ENCODE results near the gene ROR1.

DNA sequence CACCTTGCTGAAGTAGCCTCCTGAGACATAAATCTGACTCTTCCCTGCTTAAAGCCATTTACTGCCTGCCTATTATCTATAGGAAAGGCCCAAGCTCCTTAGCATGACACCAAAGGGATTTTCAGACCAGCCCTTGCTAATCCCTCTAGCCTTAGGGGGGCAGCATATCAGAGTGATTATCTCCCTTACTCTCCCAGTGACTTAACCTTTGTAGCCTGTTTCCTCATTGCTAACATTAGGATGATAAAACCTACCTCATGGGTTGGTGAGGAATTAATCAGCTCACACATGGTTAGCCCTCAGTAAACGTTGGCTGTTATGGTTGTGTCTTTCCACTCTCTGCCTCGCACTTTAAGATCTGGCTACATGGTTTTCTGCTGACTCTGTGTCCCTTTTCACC lies 70.1 kb downstream of the ROR1 start:
- TF ChIP-seq, protein P1, sequence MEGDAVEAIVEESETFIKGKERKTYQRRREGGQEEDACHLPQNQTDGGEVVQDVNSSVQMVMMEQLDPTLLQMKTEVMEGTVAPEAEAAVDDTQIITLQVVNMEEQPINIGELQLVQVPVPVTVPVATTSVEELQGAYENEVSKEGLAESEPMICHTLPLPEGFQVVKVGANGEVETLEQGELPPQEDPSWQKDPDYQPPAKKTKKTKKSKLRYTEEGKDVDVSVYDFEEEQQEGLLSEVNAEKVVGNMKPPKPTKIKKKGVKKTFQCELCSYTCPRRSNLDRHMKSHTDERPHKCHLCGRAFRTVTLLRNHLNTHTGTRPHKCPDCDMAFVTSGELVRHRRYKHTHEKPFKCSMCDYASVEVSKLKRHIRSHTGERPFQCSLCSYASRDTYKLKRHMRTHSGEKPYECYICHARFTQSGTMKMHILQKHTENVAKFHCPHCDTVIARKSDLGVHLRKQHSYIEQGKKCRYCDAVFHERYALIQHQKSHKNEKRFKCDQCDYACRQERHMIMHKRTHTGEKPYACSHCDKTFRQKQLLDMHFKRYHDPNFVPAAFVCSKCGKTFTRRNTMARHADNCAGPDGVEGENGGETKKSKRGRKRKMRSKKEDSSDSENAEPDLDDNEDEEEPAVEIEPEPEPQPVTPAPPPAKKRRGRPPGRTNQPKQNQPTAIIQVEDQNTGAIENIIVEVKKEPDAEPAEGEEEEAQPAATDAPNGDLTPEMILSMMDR (IDR thresholded peaks at IDR 0.05), result no peak
- TF ChIP-seq POLR2A (IDR thresholded peaks at IDR 0.05), result no peak

Measured in thyroid gland (tissue), 4 donors.